ENCODE results near the gene ERCC1. TPM values are rescaled to one million over a fixed set of nuclear protein-coding genes. Genes with fewer than 3 reads are reported as not detected.

ERCC1 gene
- total and polyA plus RNA-seq, 2 of the 13 experiments (the other 11 are each of a cell fraction or from before 2014, with no cell fraction given), result 40.0 to 66.4 TPM

- TF ChIP-seq CBX2 (IDR thresholded peaks at IDR 0.05; ENCODE audit: low read depth, low read length), result no peak
- no peak for TF ChIP-seq CBX2 (CRISPR knock-in tag; IDR thresholded peaks at IDR 0.05; ENCODE audit: low read depth)
- no peak for TF ChIP-seq HOMEZ (CRISPR knock-in tag; IDR thresholded peaks at IDR 0.05; ENCODE audit: low read depth)
- TF ChIP-seq SPEN (CRISPR knock-in tag; IDR thresholded peaks at IDR 0.05; ENCODE audit: low read depth), result peak; percentile 71
- no peak for TF ChIP-seq TFE3 (CRISPR knock-in tag; IDR thresholded peaks at IDR 0.05)
- no peak for TF ChIP-seq ZNF431 (CRISPR knock-in tag; IDR thresholded peaks at IDR 0.05; ENCODE audit: borderline replicate concordance, low read depth)
- TF ChIP-seq ZNF230 (CRISPR knock-in tag; IDR thresholded peaks at IDR 0.05), result no peak
- peak; percentile 31; the same call in 1 of the 2 replicates for TF ChIP-seq HNF4A (CRISPR knock-in tag; IDR thresholded peaks at IDR 0.05)
- peak; percentile 92 for TF ChIP-seq ZFX (CRISPR knock-in tag; IDR thresholded peaks at IDR 0.05; ENCODE audit: low read depth)
- peak; percentile 63 for TF ChIP-seq PHF8 (CRISPR knock-in tag; IDR thresholded peaks at IDR 0.05)
- TF ChIP-seq PRDM4 (CRISPR knock-in tag; IDR thresholded peaks at IDR 0.05; ENCODE audit: borderline replicate concordance), result no peak
- no peak for TF ChIP-seq DMTF1 (CRISPR knock-in tag; IDR thresholded peaks at IDR 0.05)
- no peak for TF ChIP-seq SYNCRIP (IDR thresholded peaks at IDR 0.05; ENCODE audit: insufficient read depth, low read depth, low read length)
- TF ChIP-seq AFF4 (CRISPR knock-in tag; IDR thresholded peaks at IDR 0.05), result no peak
- TF ChIP-seq DMAP1 (CRISPR knock-in tag; IDR thresholded peaks at IDR 0.05), result no peak
- peak; percentile 39; the same call in 1 of the 2 replicates for TF ChIP-seq GATAD2A (CRISPR knock-in tag; IDR thresholded peaks at IDR 0.05)
- no peak for TF ChIP-seq ZBTB8A (CRISPR knock-in tag; IDR thresholded peaks at IDR 0.05; ENCODE audit: borderline replicate concordance, low read depth)
- TF ChIP-seq CEBPG (CRISPR knock-in tag; IDR thresholded peaks at IDR 0.05), result no peak
- TF ChIP-seq ETV6 (CRISPR knock-in tag; conservative IDR thresholded peaks at IDR 0.05), result no peak
Observed at GRCh38 chr19:45444318-45445041, 20.8 kb upstream of the ERCC1 start (continued).
